ENCODE results near the gene ABCA12.

Gene ABCA12

DNA sequence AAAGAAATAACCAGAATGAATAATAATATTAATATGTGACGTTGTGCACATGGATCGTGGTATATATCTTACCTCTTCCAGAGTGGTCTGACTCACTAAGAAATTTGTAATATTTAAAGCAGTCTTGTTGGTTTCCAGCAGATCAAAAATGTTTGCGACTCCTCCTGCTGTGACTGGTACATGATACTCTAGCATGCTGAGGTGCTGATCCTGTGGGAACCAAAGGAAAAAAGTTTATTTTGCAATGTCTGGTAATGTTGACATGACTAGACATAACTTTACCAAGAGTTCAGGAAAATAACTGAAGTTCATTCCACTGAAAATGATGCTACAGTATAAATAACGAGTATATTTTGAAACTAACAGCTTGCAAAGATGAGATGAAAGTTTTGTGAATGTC is 204.4 kb downstream of the ABCA12 start:
- no peak for DNase-seq

DNA sequence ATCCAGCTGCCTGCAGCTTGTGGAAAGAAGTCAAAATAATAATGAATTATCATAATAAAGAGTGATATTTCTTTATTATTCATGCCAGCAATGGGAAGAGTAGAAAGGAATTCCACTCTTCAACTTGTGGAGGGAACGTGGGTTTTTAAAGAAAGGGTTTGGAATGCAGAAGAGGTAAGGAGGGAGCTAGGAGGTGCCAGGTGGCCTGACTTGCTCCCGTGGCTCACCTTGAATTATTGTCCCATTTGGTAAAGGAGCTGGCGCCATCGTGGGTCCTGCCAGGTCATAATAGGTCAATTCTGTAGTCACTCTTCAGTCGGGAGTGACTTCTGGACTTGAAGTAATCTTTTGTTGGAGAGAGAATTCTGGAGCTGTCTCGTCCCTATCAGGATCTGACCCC is 233.8 kb downstream of the ABCA12 start:
- no peak for DNase-seq

DNA sequence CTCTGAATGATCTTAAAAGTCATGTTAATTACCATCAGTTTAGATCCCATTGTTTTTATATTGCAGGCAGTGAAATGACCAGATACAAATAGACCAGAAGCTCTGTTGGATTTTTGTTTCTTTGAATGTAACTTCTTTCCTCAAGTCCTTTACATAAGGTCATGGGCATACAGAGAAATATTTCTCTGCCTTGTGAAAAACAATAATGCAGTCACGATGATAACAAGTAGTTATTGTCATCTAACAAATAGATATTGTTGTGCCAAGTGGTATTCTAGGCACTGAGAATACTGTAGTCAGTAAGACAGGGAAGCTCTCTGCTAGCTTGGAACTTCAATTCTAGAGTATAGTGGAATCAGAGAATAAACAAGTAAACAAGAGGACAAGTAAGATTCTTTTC is 234.2 kb downstream of the ABCA12 start:
- no peak for DNase-seq

DNA sequence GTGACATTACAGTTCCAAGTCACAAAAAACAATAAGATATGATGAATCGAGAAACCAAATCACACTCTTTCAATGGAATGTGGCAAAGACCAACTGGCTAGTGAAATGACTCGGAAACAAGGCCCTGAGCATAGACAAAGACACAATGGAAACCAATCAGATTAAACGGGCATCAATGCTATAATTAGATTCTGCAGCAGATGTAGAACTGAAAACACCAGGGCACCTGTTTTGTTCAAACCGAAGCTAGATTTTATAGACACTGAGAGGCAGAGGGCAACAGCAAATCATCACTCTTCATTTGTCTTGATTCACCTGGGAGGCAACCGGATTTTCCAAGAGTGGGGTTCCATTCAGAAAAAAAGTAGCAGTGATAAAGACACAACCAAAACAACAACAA is 236.1 kb downstream of the ABCA12 start:
- no peak for DNase-seq

DNA sequence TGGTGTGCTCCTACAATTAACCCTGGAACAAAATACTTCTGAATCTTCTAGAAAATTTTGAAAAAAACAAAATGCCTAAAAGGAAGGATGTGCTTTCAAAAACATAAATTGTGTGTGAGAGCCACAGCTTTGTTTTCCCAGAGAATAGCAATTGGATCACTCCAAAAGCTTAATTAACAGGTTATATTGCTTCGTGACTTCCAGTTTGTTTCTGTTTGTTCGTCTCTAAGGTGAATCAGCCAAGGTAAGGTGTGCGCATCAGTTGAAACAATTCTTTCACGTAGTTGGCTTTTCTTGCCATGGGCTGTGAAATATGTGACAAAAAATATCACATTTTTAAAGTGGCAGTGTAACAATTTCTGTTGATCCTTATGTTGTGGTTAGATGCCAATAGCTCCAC is 238.7 kb downstream of the ABCA12 start:
- no peak for DNase-seq

DNA sequence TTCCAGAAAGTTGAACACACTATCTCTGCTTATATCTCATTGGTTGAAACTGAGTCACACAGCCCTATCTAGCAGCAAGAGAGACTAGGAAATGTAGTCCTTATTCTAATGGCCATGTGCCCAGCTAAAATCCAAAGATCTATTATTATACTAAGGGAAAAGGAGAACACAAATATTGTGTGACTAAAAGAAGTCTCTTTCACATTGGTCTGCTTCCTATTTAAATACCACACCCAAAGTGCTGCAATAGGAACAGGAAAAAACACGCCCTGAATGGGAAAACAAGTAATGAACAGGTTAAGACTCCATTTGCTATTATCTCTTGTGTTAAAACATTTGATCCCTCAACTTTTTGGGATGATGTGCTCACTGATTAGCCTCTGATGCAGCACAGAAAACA is 242.2 kb downstream of the ABCA12 start:
- no peak for DNase-seq

DNA sequence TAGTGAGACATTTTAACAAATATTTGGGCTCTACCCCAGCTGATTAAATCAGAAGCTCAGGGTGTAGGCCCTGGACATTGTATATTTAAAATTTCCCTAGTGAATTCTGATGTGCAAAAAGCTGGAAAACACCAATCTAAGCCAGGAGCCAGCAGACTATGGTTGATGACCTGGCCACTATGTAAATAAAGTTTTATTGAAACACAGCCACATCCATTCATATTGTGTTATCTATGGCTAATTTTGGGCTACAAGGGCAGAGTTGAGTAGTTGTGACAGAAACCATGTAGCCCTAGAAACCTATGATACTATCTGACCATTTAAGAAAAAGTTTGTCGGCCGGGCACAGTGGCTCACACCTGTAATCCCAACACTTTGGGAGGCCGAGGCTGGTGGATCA is 243.0 kb downstream of the ABCA12 start:
- no peak for DNase-seq

DNA sequence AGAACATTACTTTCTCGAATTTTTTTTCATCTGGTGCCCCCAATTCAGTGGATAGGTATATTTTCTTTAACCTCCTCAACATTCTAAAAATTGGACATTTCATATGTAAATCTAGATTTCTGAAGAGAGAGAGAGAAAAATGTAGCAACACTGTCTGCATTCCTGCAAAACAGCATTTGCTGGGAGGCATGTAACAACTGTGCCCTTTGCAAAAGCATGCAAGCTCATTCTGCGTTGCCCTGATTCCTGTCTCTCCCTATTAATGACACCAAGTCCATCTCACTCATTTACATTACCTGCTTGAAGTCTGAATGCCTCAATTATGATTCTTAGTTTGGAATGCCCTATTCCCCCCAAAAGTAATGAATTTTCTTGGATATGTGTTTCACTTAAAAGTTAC is 249.1 kb downstream of the ABCA12 start:
- no peak for DNase-seq

DNA sequence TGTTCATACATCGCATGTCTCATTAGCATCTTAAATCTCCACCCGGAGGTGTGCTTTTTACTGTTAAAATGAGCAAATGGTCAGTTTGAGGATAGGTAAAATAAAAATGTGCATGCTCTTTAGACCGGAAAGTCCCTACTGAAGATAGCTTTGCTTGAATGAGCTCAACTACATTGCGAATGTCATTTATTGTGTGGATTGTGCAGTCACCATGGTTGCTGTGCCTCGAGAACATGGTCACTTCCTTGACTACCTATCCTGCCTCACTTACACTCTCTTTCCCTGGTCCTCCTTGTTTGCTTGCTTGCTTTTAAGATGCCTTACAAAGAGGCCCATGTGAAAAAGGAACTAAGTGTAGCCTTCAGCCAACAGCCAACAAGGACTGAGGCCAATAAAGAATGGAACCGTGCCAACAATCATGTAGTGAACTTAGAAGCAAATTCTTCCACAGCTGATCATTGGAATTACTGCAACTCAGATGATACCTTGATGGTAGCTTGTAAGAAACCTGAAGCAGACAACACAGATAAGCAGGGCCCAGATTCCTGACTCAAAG is 256.7 kb downstream of the ABCA12 start:
- DNase-seq, result no peak

Data from activated T-cell treated with anti-CD3 and anti-CD28 coated beads, Interleukin-2, amount 50 U/mL, for 1 hour (primary cell).